GM21737 (cell line): ENCODE data around the gene PIMREG.

ENCODE experiments used
- ATAC-seq: cut with Tn5 transposase; IDR thresholded peaks from one replicate; pipeline ENCODE4 v1.9.1; 2021; ENCODE audit warnings: mild to moderate bottlenecking, moderate library complexity; ENCODE audit not compliant: unreplicated experiment

Gene PIMREG

GRCh38 chr17:6496640-6497441 lies 52.6 kb downstream of the PIMREG start:
- no peak for ATAC-seq

GRCh38 chr17:6497496-6498221 lies 53.4 kb downstream of the PIMREG start:
- ATAC-seq = no peak

GRCh38 chr17:6498356-6498755 lies 54.1 kb downstream of the PIMREG start:
- no peak for ATAC-seq

GRCh38 chr17:6498901-6499540 lies 54.8 kb downstream of the PIMREG start:
- ATAC-seq = no peak
